ENCODE results near the gene DDX19B.

DNA sequence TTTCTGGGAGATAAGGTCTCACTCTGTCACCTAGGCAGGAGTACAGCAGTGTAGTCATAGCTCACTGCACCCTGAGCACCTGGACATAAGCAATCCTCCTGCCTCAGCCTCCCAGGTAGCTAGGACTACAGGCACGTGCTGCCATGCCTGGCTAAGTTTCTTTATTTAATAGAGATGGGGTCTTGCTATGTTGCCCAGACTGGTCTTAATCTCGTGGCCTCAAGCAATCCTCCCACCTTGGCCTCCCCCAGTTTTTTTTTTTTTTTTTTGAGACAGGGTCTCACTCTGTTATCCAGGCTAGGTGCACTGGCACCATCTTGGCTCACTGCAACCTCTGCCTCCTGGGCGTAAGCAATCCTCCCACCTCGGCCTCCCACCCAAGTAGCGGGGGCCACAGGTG lies 21.1 kb downstream of the DDX19B start:
- TF ChIP-seq GATA3 (IDR thresholded peaks at IDR 0.05; ENCODE audit: low read depth, low read length) (no peak), GATA2 (IDR thresholded peaks at IDR 0.05; ENCODE audit: low read depth, low read length) (no peak)
